A549 treated with CORT108297 at 1 μM for 4 hours (cell line): Measurements from ENCODE around the gene SEM1. TPM values are rescaled to one million over a fixed set of nuclear protein-coding genes. Genes with fewer than 3 reads are reported as not detected.

Experiments
- total RNA-seq: library from RNA; stranded (reverse); fragments of 200-300 nt; extraction: Qiagen RNA extraction; gene quantifications from 5 replicates; pipeline ENCODE4 v1.2.3, GENCODE V29; 2022

Gene SEM1
- 312 to 731 TPM (median 346 TPM) in 5 replicates for total RNA-seq

DNA sequence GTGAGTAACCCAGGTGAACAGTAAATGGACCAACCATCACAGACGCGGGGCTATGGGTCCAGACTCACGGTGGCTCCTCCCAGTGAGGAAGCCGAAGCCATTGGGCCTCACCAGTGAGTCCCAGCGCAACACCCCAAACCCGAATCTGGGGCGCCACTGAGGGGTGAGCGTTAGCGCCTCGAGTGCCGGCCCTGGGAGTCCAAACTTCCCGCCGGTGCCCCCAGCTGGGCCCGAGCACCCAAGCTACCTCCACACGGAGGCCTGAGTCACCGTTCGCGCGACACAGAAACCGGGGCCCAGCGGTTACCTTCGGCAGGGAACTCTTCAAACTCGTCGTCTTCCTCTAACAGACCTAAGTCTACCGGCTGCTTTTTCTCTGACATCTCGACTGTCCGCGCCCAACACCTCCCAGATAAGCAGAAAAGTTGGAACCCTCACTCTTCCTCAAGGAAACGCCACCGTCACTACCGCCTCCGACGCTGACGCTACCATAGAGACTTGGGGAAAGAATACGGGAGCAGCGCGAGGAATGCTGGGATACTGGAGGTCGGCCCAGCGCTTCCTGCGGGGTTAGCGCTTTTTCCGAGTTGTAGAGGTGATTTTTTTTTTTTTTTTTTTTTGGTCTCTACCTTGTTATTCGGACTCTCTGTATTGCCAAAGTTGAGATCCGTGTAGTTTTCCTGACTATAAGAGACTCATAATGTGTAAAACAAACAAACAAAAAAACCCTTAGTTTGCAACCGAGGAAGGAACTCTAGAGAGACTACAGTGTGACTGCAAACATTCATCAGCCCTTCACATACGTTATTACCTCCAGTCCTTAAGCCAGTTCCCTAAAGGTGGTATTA lies at the start of gene SEM1:
SEM1 (minus strand) TSS at position 466 of the 848 bp plus-strand sequence; CDS start at position 383, 83 bp downstream.

